Measurements from ENCODE around the gene GPC1.
A peak's percentile ranks its signal among the peaks of the same experiment; 100 is the strongest.

Gene GPC1

DNA sequence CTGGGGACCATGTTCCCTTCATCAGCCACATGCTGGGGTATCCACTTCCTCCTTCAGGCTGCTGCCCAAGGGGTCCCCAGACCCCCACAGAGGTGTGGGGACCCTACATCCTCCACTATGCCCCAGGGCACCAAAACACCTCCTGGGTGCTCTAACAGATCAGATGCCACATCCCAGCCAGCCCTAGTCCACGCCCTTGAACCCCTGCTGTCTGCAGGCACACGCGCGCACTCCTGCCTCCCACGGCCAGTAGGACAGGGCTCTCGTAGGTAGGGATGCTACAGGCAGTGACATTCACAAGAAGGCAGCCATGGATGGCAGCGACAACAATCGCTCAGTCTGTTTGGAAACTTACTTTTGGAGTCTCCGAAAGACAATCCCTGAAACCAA, 3.0 kb upstream of the GPC1 start:
- no peak for DNase-seq

DNA sequence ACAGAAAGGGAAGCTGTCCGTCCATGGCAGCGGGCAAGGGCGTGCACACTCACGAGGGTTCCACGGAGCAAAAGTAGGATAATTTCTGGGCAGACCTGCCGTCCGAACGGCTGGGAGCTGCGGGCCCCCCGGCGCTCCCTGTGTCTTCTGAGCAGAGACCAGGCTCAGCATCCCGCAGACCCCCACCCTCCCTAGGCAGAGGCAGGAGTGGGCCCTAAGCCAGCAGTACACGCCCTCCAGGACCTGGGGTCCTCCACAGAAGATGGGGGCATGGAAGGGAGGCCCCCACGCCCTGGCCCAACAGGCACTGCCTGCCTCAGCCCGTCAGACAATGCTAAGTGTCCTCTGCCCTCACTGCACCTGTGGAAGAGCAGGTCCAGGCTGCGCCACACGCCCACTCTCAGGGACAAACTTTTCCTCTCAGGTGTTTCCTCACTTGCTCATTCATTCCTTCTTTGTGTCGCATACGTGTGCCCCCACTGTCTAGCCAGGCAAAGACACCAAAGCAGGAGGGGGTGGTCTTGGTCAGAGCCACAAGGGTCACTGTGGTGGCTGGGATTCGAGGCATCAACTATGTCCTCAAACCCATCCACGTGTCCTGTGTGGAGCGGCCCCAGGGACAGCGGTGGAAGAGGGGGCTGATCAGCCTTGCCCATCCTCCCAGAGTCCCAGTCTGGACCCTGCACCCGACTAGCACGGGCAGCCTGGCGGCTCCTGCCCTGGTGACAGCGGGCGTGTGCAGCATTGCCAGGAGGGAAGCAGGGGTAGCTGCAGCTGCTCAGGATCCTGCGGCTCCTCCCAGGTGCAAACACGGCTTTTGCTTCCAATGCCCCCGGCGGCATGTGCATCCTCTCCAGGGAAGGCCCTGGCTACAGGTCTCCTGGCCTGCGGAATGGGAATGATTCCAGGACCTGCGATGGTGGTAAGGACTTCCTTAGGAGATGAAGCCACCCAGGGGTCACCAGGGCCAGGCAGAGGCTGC, 2.4 kb upstream of the GPC1 start:
- DNase-seq: no peak

DNA sequence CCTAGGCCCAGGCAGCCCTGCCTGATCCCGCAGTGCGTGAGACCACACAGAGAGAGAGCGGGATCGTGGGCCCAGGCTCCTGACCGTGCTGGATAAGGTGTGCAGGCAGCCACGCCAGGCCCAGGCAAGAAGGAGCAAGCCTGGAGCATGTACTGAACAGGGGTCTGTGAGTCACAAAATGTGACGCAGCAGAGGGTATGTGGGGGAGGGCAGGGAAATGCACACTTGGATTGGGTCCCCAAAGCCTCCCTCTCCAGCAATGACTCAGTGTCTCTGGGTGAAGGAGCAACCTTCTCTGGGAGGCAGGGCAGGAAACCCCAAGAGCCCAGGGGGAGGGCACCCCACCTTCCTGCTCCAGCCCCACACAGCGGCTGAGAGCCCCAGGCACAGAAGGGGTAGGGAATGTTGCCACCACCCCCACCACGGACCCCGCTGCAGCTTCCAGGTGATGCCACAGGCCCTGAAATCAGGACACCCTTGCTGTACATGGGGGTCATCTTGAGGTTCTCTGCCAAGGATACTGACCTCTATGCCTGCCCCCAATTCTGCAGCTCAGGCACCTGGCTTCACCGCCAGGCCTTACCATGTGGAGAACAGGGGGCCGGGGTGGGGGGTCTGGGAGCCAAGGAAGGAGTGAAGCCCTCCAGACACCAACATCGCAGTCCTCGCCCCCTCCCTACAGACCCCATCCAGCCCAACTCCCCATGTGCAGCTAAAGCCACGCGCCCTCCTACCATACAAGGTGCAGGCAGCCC, 1.3 kb upstream of the GPC1 start:
- DNase-seq: no peak

DNA sequence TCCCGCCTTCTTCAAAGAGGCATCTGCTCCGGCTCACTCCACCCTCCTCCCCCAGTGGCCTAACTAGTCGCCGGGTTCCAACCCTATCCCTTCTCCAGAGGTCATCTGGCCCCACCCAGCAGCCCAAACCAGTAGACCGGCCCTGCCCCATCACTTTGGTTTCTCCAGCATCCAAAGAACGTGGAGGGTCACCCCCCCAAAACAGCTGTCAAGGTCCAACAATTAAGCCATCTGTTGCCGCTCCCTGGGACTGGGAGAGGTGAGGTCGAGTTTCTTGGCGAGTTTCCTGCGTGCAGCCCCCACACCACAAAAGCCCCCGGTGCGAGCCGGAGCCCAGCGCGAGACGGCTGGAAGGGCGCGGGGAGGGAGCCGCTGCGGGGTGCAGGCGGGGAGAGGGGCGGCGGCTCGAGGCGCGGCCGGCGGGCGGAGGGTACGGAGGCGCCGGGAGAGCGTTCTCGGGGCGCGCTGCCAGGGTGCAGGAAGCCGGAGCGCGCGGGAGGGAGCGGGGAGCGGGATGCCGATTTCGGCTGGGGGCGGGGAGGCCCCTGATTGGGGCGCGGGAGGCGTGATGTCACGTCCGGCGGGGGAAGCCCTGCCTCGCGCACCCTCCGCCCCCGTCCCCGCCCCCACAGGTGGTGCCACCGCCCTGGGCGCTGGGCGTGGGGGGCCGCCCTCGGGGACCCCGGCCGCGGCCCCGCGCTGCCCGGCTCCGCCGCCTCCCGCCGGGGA, 571 bp upstream of the GPC1 start:
- peak; percentile 89 for DNase-seq

DNA sequence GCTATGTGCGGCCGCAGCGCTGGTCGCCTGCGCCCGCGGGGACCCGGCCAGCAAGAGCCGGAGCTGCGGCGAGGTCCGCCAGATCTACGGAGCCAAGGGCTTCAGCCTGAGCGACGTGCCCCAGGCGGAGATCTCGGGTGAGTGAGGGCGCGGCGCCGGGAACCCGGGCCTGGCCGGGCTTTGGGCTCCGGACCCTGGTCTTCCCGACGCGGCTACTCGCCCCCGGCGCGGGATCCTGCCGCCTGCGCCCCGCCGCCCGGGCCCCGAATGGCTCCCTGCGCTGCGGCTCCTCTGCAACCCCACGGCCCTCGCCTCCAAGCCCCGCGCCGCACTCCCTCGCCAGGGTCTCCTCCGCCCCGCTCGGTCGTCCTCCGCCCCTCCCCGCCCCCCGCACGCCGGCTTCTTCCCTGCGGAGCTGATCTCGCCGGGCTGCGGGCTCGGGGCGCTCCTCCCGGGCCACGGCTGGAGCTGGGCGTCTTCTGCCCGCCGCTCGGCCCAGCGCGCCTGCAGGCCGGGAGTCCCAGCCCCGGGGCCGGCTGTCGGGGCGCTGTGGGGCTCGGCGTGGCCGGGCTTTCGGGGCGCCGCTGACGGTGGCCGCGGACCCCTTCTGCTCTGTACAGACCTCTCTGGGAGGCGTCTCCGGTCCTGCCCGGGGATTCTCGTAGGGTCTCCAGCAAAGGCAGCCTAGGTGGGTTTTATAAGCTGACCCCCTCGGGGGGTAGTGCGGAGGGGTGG, 652 bp downstream of the GPC1 start:
- no peak for DNase-seq

DNA sequence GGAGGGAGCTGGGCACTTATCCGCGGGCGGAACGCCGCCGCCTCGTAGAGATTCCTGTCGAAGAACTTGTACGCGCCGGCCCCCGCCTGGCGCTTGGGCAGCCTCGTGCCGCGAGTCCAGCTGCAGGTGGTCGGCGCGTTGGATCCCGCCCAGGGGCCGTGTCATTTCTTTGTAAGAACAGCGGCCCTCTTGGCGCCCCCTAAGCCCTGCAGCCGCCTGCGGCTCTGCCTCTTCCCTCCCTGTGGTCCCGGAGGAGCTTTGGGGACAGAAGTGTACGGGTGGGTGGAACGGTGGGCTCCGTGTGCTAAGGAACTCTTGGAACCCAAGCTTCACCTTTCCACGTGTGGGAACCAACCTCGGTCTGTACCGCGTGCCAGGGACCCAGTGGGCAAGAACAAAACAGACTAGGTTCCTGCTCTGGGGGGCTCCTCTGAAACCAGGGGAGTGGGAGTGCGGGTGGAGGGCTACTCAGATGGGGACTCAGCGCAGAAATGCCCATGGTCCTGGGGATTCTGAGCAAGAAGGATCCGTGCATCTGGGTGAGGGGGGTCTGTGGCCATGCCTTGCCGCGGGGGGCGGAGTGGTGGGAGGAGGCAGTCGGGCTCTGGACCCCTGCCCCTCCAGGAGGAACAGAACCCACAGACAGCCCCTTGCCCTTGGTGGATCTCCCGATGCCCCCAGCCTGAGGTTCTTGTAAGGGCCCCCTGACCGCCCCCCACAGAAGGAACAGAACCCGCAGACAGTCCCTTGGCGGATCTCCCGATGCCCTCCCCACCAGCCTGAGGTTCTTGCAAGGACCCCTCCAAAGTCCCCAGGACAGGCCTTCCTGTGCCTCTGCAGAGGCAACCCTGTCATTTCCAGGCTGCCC, 1.5 kb downstream of the GPC1 start:
- DNase-seq: no peak

DNA sequence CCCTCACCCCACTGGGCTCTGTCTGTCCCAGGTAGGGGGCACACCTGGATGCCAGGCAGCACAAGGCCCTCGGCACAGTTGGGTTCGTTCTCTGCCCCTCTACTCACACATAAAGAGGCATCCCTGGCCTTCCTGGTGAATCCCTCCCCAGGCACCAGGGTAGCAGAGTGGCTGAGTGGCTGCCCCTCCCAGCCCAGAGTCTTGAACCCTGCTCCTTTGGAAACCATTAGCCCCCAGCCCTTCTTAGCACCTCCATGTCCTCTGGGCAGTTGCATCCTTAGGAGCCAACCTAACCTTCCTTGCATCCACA, 2.0 kb downstream of the GPC1 start:
- no peak for DNase-seq

DNA sequence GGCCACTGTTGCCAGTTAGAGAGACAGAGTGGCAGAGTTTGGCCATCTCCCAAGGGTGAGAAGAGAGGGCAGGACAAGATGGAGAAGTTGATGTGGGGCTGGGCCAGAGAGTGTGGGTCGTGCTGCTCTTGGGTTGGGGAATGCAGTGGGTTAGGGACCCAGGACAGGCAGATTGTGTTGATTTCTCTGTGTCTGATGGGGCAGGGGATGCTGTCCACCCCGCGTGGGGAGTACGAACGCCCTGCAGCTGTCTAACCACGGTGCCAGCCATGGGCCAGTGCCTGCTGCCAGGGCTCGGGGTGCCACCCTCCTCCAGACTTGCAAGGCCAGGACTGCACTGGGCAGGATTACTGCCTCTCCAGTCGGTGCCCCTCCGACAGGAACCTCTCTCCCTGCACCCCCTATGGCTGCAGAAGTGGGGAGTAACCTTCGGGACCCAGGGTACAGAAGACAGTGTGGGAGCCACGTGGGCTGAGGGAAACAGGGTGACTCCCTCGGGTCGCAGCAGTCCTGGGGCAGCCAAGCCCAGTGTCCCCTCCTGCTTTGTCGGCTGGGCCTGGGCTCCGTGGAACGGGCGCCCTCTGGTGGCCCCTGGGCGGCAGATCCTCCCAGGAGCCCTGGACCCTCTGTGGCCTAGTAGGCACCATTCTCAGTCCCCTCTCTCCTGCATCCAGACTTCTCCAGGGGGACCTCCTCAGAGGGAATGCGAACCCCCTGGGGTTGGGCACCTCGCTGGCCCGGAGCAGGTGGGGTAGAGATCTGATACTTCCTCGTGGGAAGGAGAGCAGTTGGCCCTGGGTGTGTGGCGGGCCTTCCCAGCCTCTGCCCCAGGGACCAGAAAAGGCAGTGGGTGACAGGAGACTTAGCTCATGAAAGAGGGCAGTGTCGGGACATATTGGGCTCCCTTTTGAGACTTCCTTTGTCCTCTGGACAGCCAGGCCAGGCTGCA, 2.7 kb downstream of the GPC1 start:
- peak; percentile 51 for DNase-seq

DNA sequence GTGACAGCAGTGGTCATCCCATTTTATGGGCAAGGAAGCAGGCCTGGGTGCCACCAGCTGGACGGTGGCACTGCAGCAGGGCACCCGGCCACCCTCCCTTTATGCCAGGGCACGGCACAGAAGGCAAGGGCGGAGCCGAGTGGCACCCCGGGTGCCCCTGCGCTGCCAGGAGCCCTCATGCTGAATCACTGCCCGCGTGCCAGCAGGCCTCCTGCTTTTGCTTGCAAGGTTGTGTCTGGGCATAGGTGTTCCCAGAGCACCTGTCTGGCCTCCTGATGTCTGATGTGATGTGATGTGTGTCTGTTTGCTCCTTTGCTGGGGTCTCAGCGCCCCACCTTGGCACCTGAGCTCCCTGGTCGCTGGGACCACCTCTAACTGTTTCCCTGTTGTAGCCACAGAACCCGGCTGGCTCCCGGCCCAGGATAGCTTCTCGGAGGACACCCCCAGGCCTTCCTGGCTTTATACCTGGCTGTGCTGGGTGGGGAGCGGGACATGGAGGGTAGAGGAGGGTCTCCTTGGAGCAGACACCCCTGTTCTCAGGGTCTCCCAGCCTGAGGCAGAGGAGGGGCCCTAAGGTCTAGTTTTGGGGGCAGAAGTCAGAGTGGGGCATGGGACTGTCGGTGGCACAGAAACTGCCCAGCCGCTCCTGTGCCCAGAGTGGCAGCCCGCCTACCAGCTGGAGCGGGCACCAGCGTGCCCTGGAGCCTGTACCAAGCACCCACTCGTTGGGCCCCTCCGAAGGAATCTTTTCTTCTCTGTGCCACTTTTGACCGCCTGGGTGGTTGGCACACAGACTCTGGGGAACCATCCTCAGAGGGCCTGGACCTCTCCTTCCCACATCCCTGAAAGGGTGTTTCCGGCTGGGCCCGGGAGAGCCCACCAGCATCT, 3.6 kb downstream of the GPC1 start:
- DNase-seq: no peak

DNA sequence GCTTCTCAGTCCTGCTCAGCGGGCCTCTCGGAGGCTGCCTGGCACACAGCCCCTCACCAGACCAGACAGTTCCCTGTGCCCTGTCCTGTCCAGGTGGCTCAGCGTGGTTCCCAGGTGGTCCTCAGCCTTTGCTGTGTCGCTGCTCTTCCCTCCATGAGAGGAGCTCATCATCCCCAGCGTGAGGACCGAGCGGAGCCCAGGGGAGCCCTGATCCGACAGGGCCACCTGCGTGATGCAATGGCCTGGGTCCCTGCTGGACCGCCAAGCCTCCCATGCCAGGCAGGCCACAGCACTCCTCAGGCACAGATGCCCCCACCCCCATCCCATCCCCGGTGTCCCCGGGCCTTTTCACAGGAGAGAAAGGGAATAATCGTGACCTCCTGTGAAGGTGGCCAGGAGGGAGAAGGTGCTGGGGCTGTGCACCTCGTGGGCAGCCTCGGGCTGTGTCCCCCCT, 4.3 kb downstream of the GPC1 start:
- no peak for DNase-seq

DNA sequence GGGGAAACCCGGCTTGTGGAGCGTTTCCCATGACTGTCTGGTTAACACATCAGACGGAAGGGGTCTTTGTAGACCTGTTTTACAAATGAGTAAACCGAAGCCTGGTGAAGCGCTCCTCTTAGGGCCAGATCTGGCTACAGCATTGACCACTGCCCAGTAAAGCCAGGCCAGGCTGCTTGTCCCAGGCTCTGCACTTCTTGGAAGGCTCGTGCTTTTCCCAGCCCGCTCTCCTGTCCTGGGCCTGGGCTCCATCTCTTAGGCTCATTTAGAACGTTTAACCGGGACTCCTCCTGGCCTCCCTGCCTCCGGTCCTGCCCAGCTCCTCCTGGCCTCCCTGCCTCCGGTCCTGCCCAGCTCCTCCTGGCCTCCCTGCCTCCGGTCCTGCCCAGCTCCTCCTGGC, 4.8 kb downstream of the GPC1 start:
- DNase-seq: no peak

DNA sequence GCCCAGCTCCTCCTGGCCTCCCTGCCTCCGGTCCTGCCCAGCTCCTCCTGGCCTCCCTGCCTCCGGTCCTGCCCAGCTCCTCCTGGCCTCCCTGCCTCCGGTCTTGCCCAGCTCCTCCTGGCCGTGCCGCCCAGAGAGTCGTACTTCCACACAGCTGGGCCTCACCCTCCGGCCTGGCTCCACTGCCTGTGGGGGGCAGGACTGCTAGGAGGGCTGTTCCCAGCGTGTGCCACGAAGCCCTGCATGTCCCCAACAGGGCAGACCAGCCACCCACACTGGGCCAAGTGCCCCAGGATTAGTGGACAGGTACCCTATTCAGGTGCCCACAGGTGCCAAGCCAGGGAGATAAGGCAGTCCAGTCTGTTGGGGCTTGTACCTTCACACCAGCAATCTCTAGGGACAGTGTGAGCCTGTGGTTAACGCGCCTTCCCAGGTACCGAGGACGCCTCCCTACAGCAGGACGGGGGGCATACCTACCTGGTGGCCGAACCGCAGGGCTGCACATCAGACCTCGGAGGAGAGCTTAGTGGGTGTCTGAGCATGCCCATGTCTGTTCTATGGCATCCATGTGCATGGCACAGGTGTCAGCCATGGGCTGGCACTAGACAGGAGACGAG, 5.3 kb downstream of the GPC1 start:
- no peak for DNase-seq

DNA sequence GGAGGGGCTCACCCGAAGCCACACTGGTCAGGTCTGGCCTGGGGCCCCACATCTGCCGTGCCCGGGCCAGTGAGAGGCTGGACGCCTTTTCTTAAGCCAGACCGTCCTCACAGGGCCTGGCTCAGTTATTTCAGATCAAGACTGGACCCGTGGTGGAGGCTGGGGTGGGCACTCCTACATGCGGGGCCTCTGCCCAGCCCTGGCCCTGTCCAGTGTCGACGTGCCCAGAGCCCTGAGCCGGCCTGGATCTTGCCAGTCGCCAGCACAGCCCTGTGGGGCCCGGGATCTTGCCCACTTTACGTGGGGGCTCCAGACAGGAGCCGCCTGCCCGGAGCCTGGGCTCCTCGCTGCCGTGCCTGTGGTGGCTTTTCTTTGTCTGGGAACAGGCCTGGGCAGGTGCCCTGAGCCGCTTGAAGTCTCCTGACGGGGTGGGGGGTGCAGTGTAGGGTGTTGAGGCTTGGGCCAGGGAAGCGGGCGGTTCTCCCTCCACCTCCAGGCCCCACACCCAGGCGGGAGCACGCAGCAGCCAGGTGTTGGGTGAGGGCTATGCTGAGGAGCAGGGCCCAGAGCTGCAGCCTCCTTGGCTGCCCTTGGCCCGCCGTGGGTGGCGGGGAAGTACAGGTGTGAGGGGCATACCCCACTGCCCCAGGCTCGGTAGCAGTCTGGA, 6.0 kb downstream of the GPC1 start:
- DNase-seq: no peak

DNA sequence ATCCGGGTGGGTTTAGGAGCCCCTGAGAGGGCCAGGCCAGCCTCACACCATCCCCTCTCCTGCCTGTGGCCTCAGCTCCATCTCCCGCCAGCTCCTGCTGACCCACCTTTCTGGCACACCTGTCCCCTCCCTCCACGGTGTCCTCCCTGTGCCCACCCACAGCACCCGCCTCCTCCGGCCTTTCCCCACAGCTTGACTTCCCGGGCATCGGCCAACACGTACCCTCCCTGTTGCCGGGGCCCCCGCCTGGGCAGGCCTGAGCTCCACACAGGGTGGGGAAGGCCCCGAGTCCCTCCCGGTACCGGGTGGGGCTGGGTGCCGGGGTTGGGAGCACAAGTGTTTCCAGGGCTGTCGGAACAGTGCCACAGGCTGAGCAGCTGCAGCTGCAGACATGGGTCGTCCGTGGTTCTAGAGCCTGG, 6.5 kb downstream of the GPC1 start:
- no peak for DNase-seq

DNA sequence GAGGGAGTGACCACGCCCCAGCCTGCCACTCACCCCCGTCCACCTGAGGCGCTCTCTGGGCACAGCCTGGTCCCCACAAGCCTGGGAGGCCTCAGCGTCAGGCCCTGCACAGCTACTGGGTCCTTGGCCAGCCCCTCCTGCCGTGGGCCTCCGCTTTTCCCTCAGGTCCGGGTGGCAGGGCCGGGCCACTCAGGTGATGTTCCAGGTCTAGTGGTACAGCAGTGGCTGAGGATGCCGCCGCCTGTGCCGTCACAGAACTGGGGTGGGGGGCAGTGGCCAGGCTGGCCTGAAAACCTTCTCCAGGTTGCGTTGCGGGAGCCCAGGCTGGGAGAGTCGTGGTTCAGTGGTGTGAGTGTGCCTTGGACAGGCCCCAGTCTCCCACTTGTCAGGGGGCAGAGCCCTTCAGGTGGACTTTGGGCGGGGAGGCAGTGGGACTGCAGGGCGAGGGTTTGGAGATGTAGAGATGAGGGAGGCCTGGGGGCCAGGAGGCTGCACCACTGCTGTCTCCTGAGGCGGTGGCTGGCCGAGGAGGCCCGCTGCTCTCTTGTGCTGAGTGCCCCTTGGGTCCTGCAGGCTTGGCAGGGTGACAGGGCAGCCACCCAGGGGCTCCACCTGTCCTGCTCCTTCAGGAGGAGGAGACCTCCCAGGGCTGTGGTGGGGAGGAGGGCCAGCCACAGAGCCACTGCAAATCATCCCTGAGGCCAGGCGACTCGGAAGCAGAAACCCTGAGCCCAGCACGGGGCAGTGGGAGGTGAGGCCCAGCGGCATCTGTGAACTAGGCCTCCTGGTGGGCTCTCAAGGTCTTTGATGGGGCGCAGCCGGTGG, 7.6 kb downstream of the GPC1 start:
- no peak for DNase-seq

DNA sequence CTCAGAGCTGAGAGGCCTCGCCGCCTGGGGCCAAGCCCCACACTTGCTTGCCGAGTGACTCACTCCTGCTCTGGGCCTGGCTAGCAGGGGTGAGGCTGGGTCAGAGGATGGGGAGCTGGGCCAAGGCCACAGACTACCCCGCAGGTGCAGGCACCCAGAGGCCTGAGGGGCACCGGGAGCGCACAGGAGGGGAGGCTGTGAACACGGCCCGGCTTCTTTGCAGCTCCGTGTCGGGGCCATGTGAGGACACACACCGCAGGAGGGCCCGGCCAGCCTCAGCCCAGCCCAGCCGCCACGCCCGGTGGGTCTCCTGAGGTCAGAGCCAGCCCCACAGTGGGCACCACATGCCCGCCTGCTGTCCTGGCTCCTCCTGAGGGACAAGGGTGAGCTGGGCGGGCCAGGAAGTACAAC, 8.4 kb downstream of the GPC1 start:
- no peak for DNase-seq

DNA sequence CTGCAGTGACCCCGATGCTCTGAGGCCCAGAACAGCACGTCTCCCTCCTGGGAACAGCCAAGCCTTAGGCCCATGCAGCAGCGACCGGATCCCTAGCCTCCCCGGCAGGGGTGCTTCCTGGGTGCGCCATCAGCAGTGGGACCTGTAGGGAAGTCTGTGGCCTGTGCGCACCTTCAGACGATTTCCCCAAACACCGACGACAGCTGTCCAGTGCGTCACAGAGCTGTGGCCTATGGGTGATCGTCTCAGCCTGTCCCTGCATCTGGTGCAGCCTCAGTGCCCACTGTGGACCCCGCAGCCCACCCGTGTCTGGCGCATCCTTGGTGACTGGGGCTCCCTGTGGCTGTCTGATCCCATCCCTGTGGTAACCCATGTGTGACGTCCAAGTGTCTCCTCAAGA, 9.0 kb downstream of the GPC1 start:
- DNase-seq: no peak
